22Rv1 (cell line): ENCODE results near the gene FMO5.

Experiments used
- ZFX ChIP-seq: fragments of 450-650 bp; IDR thresholded peaks from 2 replicates; pipeline ENCODE4 v1.6.1; 2017; ENCODE audit warnings: antibody characterized with exemption, borderline replicate concordance
- TF ChIP-seq, protein P1 (sequence below): fragments of 450-650 bp; IDR thresholded peaks from 2 replicates; pipeline ENCODE4 v1.5.1; 2017; ENCODE audit warnings: mild to moderate bottlenecking

DNA sequence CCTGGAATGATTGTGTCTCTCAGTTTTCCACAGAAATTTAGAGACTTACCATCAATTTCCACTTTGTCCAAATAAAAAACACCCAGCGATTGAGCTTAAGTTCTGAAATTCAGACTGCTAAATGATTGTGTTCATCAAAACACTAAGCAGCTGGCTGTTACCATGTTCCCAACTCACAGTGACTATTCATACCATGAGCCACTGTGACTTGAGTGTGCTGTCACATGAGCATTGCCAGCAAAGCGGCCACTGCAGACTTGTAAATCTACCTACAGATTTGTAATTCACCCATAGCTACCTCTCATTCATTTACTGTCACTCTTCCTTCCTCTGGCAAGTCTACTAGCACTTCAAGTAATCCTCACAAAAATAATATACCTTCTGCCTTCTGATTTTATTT, 35.6 kb downstream of the FMO5 start:
- TF ChIP-seq, protein P1, sequence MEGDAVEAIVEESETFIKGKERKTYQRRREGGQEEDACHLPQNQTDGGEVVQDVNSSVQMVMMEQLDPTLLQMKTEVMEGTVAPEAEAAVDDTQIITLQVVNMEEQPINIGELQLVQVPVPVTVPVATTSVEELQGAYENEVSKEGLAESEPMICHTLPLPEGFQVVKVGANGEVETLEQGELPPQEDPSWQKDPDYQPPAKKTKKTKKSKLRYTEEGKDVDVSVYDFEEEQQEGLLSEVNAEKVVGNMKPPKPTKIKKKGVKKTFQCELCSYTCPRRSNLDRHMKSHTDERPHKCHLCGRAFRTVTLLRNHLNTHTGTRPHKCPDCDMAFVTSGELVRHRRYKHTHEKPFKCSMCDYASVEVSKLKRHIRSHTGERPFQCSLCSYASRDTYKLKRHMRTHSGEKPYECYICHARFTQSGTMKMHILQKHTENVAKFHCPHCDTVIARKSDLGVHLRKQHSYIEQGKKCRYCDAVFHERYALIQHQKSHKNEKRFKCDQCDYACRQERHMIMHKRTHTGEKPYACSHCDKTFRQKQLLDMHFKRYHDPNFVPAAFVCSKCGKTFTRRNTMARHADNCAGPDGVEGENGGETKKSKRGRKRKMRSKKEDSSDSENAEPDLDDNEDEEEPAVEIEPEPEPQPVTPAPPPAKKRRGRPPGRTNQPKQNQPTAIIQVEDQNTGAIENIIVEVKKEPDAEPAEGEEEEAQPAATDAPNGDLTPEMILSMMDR = no peak
- TF ChIP-seq ZFX = no peak
